NCI-H1930 (cell line): ENCODE results near the gene KLF16.
A peak's percentile ranks its signal among the peaks of the same experiment; 100 is the strongest.

Experiments
- DNase-seq, 2 experiments: peaks; one replicate each; lab custom pipeline; 2025; lab: John Stamatoyannopoulos, UW

KLF16 gene

GRCh38 chr19:1854542-1855039 lies 8.8 kb downstream of the KLF16 start:
- no peak for DNase-seq

DNA sequence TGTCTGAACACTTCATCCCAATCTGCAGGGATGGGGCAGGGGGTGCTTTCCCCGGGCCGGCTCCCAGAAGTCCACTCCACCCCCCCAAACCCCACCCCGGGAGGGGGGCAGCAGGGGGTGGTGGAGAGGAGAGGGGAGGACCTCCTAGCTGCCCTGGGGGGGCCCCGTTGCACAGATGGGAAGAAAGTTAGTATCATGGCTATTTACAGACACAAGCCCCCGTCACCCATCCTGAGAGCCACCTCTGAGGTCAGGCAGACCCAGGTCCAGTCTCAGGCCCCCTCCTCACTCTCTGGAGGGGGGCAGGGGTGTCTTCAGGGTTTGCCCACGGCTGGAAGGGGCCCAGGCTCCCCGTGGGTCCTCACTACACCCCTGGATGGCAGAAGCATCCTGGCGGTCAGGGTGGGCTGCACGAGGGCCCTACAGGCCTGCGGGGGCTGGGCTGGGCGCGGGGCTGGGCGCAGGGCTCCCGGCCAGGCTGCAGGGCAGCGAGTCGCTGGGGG lies 9.3 kb downstream of the KLF16 start:
- DNase-seq, result no peak

GRCh38 chr19:1853295-1854038 lies 9.9 kb downstream of the KLF16 start:
- DNase-seq, result no peak

DNA sequence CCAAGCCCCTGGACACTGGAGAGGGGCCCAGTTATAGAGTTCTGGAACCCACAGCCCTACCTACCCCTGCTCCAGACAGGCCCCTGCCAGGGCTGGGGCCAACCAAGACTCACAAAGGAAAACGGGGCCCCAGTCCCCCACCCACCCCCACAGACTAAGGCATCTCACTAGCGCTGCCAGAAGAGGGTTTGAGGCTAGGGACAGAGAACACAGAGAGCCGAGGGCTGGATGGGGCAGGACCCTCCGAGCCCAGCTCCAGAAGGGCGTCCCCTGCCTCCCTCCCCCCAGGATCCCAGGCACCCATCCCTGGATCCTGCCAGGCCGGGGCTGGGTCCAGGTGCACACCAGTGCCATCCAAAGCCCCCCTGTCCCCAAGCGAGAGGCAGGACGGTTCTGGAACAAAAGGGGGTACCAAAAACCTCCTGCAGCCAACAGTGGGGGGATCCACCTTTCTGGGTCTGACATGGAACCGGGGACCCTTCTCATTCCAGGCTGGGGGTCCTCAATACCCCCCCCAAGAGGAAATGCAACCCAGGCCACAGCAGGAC lies 10.7 kb downstream of the KLF16 start:
- no peak for DNase-seq

- no peak for DNase-seq
Measured at GRCh38 chr19:1851654-1852580, 11.5 kb downstream of the KLF16 start.

DNA sequence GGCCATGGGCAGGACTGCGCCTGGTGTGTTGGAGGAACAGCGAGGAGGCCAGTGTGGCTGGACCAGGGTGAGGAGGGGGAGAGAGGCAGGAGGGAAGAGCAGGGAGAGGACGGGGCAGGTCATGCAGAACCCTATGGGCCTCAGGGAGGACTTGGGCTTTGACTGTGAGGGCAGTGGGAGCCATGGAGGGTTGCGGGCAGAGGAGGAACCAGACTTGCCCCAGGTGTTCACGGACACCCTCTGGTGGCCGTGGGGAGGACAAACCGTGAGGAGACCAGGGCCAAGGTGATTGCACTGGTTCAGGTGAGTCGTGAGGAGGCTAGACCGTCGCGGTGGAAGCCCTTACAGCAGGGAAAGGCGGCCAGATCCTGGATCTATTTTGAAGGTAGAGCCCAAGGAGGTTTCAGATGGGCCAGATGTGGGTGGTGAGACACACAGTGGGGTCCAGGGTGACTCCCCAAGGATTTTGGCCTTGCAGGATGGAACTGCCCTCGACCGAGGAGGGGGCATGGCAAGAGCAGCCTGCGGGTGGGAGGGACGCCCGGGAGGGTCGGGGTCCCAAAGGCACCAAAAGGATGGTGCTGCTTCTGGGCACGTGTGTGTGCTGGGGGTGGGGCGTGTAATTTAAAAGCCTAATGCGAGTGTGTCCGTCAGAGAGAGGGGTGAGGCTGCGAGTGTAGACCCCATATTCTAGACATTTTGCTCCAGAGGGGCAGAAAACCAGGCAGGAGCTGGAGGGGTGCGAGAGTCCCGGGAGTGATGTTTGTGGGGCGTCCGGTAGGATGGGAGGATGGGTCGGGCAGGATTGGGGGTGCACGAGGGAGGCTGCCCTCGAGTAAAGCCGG lies 12.3 kb downstream of the KLF16 start:
- DNase-seq, result no peak

DNA sequence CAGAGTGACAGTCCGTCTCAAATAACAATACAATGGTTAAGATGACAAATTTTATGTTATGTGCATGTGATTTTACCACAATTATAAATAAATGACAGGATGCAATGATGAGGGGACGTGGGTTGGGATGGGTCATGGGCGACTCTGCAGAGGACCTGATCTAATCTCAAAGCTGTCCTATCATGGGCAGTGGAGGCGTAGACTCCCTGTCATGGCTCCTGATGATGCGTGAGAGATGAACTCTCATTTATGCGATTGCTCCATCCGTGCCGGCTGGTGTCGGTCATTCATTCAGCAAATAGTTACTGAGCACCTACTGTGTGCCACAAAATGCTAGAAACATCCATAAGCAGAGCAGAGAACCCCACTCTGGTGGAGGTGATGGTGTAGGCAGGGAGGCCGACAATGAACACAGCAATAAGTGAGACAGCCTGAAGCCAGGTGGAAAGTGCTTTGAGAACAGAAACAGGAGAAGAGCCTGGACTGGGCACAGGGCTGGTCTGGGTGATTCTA lies 13.4 kb downstream of the KLF16 start:
- no peak for DNase-seq

DNA sequence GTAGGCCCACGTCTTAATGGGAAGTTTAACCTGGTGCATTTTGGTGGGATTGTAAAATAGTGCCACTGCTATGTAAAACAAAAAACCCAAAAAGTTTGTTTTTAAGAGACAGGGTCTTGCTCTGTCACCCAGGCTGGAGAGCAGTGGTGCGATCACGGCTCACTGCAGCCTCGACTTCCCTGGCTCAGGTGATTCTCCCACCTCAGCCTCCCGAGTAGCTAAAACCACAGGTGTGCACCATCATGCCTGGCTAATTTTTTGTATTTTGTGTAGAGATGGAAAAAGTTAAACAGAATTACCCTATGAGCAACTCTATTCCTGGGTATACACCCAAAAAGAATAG lies 14.3 kb downstream of the KLF16 start:
- no peak for DNase-seq

- DNase-seq, result peak; percentile 86 to 94
Measured at GRCh38 chr19:1848399-1849131, 14.8 kb downstream of the KLF16 start, which contains the start of gene REXO1. Gene REXO1 (minus strand): TSS chr19:1848483. CDS start chr19:1848358, 125 bp downstream.

DNA sequence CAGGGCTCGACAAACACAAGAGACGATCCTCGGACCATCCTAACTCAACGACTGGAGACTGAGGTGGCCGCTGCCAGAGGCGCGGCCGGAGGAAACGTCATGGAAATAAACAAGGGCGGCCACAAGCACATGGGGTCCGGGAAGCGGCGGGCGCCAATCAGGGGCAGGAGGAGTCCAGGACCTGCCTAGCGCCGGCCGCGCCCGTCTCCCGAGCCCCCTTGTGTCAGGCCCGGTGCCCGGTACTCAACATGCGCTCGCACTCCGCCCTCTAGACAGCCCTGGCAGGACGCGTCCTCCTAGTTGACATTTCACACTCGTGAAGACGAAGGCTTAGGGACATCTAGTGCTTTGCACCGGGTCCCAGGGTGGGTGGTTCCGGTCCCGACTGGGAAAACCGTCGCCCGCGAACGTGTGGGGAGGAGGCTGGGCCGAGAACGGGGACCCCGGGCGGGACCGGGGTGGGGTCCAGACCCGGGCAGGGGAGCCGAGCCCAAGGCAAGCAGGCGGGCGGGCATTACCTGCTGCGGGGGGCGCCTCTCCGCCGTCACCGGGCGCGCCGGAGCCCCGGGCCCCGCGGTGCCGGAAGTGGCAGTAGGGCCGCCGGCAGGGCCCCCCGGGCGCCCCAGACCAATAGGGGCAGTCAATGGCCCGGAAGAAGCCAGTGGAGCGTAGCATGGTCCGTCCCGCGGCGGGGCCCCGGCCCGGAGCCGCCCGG lies 15.5 kb downstream of the KLF16 start:
- no peak for DNase-seq

GRCh38 chr19:1847348-1847683 lies 16.1 kb downstream of the KLF16 start:
- DNase-seq, result no peak

- no peak for DNase-seq
Measured at GRCh38 chr19:1846517-1847204, 16.7 kb downstream of the KLF16 start.

DNA sequence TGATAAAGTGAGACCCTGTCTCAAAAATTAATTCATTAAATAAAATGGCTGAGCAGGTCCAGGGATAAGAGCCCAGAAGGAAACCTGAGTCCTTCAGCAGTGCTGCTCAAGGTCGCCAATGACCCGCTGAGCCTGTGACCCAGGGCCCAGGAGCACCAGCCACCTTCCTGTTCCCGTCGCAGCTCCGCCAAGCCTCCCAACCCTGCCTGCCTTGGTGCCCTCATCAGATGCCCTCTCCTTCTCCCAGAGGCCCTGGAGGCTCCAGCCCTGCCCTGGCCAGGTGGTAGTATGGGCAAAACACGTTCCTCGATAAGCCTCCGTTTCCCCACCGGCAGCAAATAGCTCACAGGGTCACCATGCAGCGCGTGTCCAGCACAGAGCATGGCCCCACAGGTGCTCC lies 17.7 kb downstream of the KLF16 start:
- DNase-seq, result no peak

DNA sequence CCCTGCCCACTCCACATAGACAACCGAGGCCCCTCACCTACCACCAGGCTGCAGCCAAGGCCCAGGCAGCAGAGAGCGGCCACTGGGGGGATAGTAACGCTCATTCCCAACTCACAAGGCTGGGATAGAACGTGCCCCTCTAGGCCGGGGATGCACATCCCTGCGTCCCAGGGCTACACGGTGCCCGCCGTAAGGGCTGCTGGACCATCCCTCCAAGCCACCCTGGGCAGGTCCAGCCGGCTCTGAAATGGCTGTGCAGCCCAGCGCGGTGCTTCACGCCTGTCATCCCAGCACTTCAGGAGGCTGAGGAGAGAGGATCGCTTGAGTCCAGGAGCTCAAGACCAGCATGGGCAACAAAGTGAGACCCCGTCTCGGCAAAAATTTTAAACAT lies 18.3 kb downstream of the KLF16 start:
- DNase-seq, result no peak

DNA sequence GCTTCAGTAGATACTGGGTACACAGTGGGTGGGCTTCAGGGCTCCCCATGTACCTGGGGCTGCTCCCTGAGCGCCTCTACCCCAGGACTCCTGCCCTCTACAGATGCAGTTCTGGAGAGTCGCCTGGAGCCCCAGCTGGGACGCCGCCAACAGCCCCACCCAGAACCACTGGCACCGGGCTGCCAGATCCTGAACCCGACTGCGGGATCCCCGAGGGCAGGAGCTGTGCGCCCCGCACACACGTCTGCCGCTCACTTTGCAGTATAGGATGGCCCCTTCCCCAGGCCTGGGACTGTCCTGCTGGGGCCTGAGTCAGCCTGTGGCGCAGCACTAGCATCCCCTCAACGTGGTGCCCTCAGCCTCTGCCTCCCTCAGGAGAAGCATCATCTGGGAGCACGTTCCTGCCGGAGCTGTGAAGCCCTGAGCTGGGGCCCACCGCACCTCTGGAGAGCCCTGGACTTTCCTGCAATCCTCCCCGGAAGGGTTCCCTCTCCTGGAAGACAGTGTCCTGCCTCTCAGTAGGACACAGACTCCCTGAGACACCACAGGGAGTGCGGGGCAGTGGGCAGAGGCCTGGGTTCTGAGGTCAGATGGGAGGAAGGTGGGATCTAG lies 18.8 kb downstream of the KLF16 start:
- DNase-seq, result no peak

DNA sequence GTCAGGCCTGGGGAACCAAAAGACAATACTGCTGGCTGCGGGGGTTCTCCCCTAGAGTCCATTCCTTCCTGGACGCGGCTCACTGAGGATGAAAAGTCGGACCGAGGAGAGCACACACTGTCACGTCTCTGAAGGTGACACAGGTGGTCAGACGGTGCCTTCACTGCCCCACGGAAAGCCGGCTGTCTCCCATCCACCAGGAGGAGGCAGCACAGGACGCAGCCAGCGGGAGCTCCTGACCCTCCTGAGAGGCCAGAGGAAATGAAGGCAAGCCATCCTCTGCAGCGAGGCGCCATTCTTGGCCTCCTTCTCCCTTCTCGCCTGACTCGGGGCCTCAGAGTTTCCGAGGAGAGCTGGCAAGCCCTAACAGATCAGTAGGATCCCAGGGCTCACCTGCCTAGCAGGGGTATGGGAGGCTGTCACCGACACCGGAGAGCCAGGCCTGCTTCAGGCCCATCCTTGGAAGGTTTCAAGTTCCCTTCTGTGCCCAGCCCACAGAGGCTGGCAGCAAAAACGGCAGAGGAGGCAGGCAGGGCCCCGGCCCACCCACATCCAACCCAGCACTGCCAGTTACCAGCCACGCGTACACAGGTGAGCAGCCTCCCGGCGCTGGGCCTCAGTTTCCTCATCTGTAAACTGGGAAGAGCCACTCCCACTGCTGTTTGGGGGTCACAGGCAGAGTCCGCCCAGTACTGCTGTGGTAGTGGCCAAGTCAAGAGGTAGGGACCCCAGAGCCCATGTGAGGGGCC lies 19.6 kb downstream of the KLF16 start:
- no peak for DNase-seq

DNA sequence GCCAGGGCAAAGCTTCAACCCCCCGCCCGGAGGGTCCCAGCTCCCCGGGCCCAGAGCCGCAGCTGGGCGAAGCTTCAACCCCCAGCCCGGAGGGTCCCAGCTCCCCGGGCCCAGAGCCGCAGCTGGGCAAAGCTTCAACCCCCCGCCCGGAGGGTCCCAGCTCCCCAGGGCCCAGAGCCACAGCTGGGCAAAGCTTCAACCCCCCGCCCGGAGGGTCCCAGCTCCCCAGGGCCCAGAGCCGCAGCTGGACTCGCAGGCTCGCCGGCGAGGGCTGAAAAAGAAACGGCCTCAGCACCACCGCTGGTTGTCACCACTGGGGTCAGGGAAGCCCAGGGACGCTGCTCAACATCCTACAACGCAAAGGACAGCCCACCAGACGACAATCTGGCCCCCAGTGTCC lies 20.3 kb downstream of the KLF16 start:
- DNase-seq, result no peak

DNA sequence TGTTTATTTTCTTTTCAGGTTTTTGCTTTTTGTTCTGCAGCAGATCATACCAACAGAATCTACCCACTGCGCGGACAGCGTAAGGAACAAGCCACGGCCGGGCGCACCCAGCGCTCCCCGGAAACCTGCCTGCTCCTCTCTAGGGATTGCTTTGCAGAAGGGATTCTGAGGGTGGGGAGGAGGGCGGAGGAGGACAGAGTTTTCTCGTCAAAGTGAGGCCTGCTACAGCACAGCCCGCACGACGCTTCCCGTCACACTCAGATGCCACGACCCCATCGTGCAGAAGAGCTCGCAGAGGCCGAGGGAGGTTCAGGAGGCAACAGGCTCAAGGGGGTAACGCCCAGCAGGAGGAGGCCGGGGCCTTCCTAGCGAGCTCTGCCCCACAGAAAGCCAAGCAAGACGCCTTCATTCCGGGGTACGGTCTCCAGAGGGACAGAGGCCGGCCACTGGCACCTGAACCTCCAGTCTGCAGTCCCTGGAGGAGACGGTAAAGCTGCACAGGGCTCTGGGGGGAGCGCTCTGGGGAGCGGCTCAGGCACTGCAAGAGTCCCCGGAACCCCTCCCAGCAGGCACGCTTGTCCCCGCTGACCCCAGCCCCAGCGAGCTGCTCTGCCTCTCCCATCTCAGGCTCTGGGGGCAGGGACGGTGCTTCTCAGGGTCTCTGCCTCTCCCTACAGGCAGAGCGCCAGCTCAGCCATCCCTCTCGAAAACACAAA lies 22.0 kb downstream of the KLF16 start:
- no peak for DNase-seq
